ENCODE data around the gene ARHGAP24.

Gene ARHGAP24

DNA sequence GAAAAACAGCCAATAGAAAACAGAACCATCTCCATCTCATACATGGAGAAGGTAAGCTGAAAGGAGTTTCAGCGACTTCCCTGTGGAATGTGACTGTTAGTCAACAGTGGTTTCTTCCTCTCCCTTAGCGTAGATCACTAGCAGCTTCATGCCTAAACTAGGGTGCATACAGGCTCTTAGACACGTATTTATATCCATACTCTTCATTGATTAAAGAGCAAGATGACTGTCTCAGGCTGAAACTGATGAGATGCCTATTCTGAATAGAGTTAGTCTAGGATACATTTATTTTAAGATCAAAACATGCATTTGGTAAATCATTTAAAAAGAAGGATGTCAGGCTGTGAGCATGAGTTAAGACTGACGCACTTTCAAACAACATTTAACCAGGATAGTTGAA is 423.3 kb downstream of the ARHGAP24 start:
- no peak for TF ChIP-seq YY1 (IDR thresholded peaks at IDR 0.05; ENCODE audit: low read depth)
- TF ChIP-seq EGR1 (IDR thresholded peaks at IDR 0.05) = no peak
- no peak for TF ChIP-seq CEBPB (IDR thresholded peaks at IDR 0.05)
- no peak for TF ChIP-seq EP300 (IDR thresholded peaks at IDR 0.05; ENCODE audit: borderline replicate concordance)
- TF ChIP-seq, protein P1, sequence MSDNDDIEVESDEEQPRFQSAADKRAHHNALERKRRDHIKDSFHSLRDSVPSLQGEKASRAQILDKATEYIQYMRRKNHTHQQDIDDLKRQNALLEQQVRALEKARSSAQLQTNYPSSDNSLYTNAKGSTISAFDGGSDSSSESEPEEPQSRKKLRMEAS (IDR thresholded peaks at IDR 0.05) = no peak
- no peak for TF ChIP-seq TAF1 (IDR thresholded peaks at IDR 0.05; ENCODE audit: low read depth)
- no peak for TF ChIP-seq TCF12 (IDR thresholded peaks at IDR 0.05; ENCODE audit: low read depth)
- TF ChIP-seq FOXM1 (IDR thresholded peaks at IDR 0.05; ENCODE audit: borderline replicate concordance, low read depth) = no peak
- no peak for TF ChIP-seq CREB1 (IDR thresholded peaks at IDR 0.05; ENCODE audit: low read depth)
- no peak for TF ChIP-seq TEAD4 (IDR thresholded peaks at IDR 0.05)
- TF ChIP-seq ZBTB7A (IDR thresholded peaks at IDR 0.05; ENCODE audit: low read depth) = no peak
- no peak for TF ChIP-seq NFIC (IDR thresholded peaks at IDR 0.05)
- TF ChIP-seq, protein P2, sequence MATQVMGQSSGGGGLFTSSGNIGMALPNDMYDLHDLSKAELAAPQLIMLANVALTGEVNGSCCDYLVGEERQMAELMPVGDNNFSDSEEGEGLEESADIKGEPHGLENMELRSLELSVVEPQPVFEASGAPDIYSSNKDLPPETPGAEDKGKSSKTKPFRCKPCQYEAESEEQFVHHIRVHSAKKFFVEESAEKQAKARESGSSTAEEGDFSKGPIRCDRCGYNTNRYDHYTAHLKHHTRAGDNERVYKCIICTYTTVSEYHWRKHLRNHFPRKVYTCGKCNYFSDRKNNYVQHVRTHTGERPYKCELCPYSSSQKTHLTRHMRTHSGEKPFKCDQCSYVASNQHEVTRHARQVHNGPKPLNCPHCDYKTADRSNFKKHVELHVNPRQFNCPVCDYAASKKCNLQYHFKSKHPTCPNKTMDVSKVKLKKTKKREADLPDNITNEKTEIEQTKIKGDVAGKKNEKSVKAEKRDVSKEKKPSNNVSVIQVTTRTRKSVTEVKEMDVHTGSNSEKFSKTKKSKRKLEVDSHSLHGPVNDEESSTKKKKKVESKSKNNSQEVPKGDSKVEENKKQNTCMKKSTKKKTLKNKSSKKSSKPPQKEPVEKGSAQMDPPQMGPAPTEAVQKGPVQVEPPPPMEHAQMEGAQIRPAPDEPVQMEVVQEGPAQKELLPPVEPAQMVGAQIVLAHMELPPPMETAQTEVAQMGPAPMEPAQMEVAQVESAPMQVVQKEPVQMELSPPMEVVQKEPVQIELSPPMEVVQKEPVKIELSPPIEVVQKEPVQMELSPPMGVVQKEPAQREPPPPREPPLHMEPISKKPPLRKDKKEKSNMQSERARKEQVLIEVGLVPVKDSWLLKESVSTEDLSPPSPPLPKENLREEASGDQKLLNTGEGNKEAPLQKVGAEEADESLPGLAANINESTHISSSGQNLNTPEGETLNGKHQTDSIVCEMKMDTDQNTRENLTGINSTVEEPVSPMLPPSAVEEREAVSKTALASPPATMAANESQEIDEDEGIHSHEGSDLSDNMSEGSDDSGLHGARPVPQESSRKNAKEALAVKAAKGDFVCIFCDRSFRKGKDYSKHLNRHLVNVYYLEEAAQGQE (IDR thresholded peaks at IDR 0.05; ENCODE audit: low read depth) = no peak
- TF ChIP-seq, protein P3, sequence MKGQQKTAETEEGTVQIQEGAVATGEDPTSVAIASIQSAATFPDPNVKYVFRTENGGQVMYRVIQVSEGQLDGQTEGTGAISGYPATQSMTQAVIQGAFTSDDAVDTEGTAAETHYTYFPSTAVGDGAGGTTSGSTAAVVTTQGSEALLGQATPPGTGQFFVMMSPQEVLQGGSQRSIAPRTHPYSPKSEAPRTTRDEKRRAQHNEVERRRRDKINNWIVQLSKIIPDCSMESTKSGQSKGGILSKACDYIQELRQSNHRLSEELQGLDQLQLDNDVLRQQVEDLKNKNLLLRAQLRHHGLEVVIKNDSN (IDR thresholded peaks at IDR 0.05) = no peak
- no peak for TF ChIP-seq RAD21 (IDR thresholded peaks at IDR 0.05; ENCODE audit: low read depth)

DNA sequence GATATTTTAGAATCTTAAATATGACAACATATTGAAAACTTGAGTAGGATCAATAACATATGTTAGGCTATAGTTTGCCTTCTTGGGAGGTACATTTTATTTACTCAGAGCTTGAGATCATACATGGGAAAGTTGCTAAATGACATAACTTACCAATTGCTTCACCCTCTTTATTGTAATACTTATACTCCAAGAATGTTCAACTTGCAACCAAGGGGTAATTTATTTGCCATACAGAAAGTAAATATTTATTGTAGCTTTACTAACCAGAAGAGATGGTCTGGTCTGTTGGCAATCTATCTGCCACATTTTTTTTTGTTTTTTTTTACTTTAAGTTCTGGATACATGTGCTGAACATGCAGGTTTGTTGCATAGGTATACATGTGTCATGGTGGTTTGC is 426.6 kb downstream of the ARHGAP24 start:
- TF ChIP-seq, protein P3 (IDR thresholded peaks at IDR 0.05) = no peak
- no peak for TF ChIP-seq ZBTB7A (IDR thresholded peaks at IDR 0.05; ENCODE audit: low read depth)
- TF ChIP-seq TEAD4 (IDR thresholded peaks at IDR 0.05) = no peak
- TF ChIP-seq CEBPB (IDR thresholded peaks at IDR 0.05) = no peak
- TF ChIP-seq, protein P2 (IDR thresholded peaks at IDR 0.05; ENCODE audit: low read depth) = no peak
- TF ChIP-seq RAD21 (IDR thresholded peaks at IDR 0.05; ENCODE audit: low read depth) = no peak
- TF ChIP-seq YY1 (IDR thresholded peaks at IDR 0.05; ENCODE audit: low read depth) = no peak
- TF ChIP-seq TAF1 (IDR thresholded peaks at IDR 0.05; ENCODE audit: low read depth) = no peak
- TF ChIP-seq FOXM1 (IDR thresholded peaks at IDR 0.05; ENCODE audit: borderline replicate concordance, low read depth) = no peak
- TF ChIP-seq, protein P1 (IDR thresholded peaks at IDR 0.05) = no peak
- no peak for TF ChIP-seq CREB1 (IDR thresholded peaks at IDR 0.05; ENCODE audit: low read depth)
- TF ChIP-seq EGR1 (IDR thresholded peaks at IDR 0.05) = no peak
- no peak for TF ChIP-seq TCF12 (IDR thresholded peaks at IDR 0.05; ENCODE audit: low read depth)
- no peak for TF ChIP-seq EP300 (IDR thresholded peaks at IDR 0.05; ENCODE audit: borderline replicate concordance)
- TF ChIP-seq NFIC (IDR thresholded peaks at IDR 0.05) = no peak

DNA sequence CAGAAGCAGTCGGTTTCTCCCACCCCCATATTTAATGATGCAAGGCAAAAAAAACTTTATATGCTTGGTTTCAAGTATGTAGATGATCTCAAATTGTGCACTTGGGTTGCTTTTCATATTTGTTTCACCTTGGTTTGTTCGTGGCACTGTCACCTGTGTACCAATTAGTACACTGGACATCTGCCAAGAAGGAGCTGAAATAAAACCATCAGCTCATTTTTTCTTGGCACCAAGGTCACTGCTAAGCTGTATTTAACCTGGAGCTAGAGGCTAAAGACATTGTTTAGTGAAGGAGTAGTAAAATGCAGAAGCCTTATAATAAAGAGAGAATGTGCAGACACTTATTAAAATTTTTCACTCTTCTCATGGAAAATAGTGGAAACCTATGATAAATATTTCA is 430.8 kb downstream of the ARHGAP24 start:
- TF ChIP-seq FOXM1 (IDR thresholded peaks at IDR 0.05; ENCODE audit: borderline replicate concordance, low read depth) = no peak
- TF ChIP-seq, protein P2 (IDR thresholded peaks at IDR 0.05; ENCODE audit: low read depth) = no peak
- TF ChIP-seq CREB1 (IDR thresholded peaks at IDR 0.05; ENCODE audit: low read depth) = no peak
- TF ChIP-seq TCF12 (IDR thresholded peaks at IDR 0.05; ENCODE audit: low read depth) = no peak
- TF ChIP-seq CEBPB (IDR thresholded peaks at IDR 0.05) = no peak
- TF ChIP-seq ZBTB7A (IDR thresholded peaks at IDR 0.05; ENCODE audit: low read depth) = no peak
- TF ChIP-seq, protein P1 (IDR thresholded peaks at IDR 0.05) = no peak
- TF ChIP-seq TAF1 (IDR thresholded peaks at IDR 0.05; ENCODE audit: low read depth) = no peak
- TF ChIP-seq TEAD4 (IDR thresholded peaks at IDR 0.05) = no peak
- no peak for TF ChIP-seq RAD21 (IDR thresholded peaks at IDR 0.05; ENCODE audit: low read depth)

DNA sequence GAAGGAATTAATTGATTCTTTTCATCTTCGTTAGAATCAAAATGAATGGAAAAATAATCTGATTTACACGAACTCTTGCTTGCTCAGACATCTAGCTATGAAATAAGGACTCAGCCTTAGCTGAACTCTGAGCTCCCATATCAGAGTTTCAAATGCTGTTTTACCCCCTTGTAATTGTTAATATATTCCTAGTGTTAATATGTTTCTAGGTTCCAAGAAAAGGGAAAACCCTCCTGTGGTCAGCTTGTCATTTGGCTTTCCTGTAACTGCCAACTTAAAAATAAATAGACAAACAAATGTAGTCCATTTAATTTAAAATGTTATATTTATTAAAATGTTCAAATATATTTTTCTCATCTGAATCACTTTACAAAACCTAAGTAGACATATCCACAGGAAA is 432.1 kb downstream of the ARHGAP24 start:
- no peak for TF ChIP-seq TCF12 (IDR thresholded peaks at IDR 0.05; ENCODE audit: low read depth)
- TF ChIP-seq EGR1 (IDR thresholded peaks at IDR 0.05) = no peak
- no peak for TF ChIP-seq CEBPB (IDR thresholded peaks at IDR 0.05)
- TF ChIP-seq, protein P3 (IDR thresholded peaks at IDR 0.05) = no peak
- TF ChIP-seq NFIC (IDR thresholded peaks at IDR 0.05) = no peak
